ENCODE results near the gene USB1.

GRCh38 chr16:58009856-58010416 is 8.7 kb downstream of the USB1 start:
- TF ChIP-seq EZH2phosphoT487 (IDR thresholded peaks at IDR 0.05; ENCODE audit: borderline replicate concordance, low read length): no peak
- TF ChIP-seq, protein P1, sequence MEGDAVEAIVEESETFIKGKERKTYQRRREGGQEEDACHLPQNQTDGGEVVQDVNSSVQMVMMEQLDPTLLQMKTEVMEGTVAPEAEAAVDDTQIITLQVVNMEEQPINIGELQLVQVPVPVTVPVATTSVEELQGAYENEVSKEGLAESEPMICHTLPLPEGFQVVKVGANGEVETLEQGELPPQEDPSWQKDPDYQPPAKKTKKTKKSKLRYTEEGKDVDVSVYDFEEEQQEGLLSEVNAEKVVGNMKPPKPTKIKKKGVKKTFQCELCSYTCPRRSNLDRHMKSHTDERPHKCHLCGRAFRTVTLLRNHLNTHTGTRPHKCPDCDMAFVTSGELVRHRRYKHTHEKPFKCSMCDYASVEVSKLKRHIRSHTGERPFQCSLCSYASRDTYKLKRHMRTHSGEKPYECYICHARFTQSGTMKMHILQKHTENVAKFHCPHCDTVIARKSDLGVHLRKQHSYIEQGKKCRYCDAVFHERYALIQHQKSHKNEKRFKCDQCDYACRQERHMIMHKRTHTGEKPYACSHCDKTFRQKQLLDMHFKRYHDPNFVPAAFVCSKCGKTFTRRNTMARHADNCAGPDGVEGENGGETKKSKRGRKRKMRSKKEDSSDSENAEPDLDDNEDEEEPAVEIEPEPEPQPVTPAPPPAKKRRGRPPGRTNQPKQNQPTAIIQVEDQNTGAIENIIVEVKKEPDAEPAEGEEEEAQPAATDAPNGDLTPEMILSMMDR (conservative IDR thresholded peaks at IDR 0.05; ENCODE audit: low read depth, low read length): no peak
